Neuronal stem cell (in vitro differentiated cells): ENCODE measurements around the gene MTARC2.

Experiments used
- DNase-seq: peaks from one replicate; pipeline ENCODE4 v3.0.0-alpha.2; 2013; ENCODE audit warnings: low spot score
- H2AFZ ChIP-seq: one replicate; pipeline ENCODE4 v1.6.1; 2013; ENCODE audit warnings: mild to moderate bottlenecking, low read length, inconsistent platforms
- H2AK5ac ChIP-seq: 2 replicates; pipeline ENCODE4 v1.6.1; 2013; ENCODE audit warnings: low read depth, mild to moderate bottlenecking, inconsistent platforms, low read length, moderate library complexity, mixed read lengths
- H2BK120ac ChIP-seq: 2 replicates; pipeline ENCODE4 v1.6.1; 2013; ENCODE audit warnings: low read depth, mild to moderate bottlenecking, inconsistent platforms, low read length, moderate library complexity, mixed read lengths
- H2BK12ac ChIP-seq: one replicate; pipeline ENCODE4 v1.6.1; 2013; ENCODE audit warnings: low read length, inconsistent platforms
- H2BK15ac ChIP-seq: 2 replicates; pipeline ENCODE4 v1.6.1; 2013; ENCODE audit warnings: mild to moderate bottlenecking, low read length, inconsistent platforms, mixed read lengths
- H2BK5ac ChIP-seq: one replicate; pipeline ENCODE4 v1.6.1; 2013; ENCODE audit warnings: inconsistent platforms, mild to moderate bottlenecking, low read length, moderate library complexity
- H3K14ac ChIP-seq: one replicate; pipeline ENCODE4 v1.6.1; 2013; ENCODE audit warnings: low read length, inconsistent platforms
- H3K18ac ChIP-seq: 2 replicates; pipeline ENCODE4 v1.6.1; 2013; ENCODE audit warnings: low read length, inconsistent platforms
- H3K23ac ChIP-seq: 2 replicates; pipeline ENCODE4 v1.6.1; 2013; ENCODE audit warnings: low read depth, mild to moderate bottlenecking, mixed read lengths, low read length, inconsistent platforms; ENCODE audit not compliant: poor library complexity
- H3K27ac ChIP-seq: replicated peaks from 3 replicates; pipeline ENCODE4 v1.5.1; 2013; ENCODE audit warnings: low read length, inconsistent platforms
- H3K27me3 ChIP-seq, 3 experiments: 2 replicates each; pipeline ENCODE4 v1.6.1; 2013; ENCODE audit warnings: low read length in 3 of 3, mild to moderate bottlenecking in 2 of 3, inconsistent platforms in 1 of 3, low read depth in 1 of 3, mixed read lengths in 1 of 3, moderate library complexity in 1 of 3; ENCODE audit not compliant: control insufficient read depth in 3 of 3, insufficient read depth in 3 of 3
- H3K36me3 ChIP-seq, 2 donors: replicated peaks in 1 of 2; 2 replicates each; pipeline ENCODE4 v1.6.1; 2013; ENCODE audit warnings: low read length in 2 of 2; ENCODE audit not compliant: control insufficient read depth in 2 of 2, insufficient read depth in 2 of 2
- H3K4ac ChIP-seq: 2 replicates; pipeline ENCODE4 v1.6.1; 2013; ENCODE audit warnings: inconsistent platforms, mild to moderate bottlenecking, low read length, moderate library complexity
- H3K4me1 ChIP-seq, 2 donors: 1 replicate in 1 of 2; 2 replicates in 1 of 2; pipeline ENCODE4 v1.6.1; 2013; ENCODE audit warnings: low read length in 2 of 2, low read depth in 1 of 2; ENCODE audit not compliant: control insufficient read depth in 2 of 2, insufficient read depth in 1 of 2
- H3K4me2 ChIP-seq: one replicate; pipeline ENCODE4 v1.6.1; 2013; ENCODE audit warnings: mild to moderate bottlenecking, low read length, inconsistent platforms; ENCODE audit not compliant: insufficient read depth, poor library complexity, severe bottlenecking
- H3K4me3 ChIP-seq, 2 donors: 2 replicates each; pipeline ENCODE4 v1.5.1; 2013; ENCODE audit warnings: low read length in 2 of 2, mild to moderate bottlenecking in 2 of 2, inconsistent platforms in 1 of 2, moderate library complexity in 1 of 2
- H3K79me1 ChIP-seq: one replicate; pipeline ENCODE4 v1.6.1; 2013; ENCODE audit warnings: low read depth, mild to moderate bottlenecking, inconsistent platforms, low read length, moderate library complexity
- H3K9ac ChIP-seq: one replicate; pipeline ENCODE4 v1.6.1; 2013; ENCODE audit warnings: mild to moderate bottlenecking, low read depth, low read length, inconsistent platforms; ENCODE audit not compliant: poor library complexity
- H3K9me3 ChIP-seq, 2 donors: replicated peaks in 1 of 2; 2 replicates each; pipeline versions ENCODE3 to v1.6.1; 2013; ENCODE audit warnings: low read length in 2 of 2, mild to moderate bottlenecking in 2 of 2, inconsistent platforms in 1 of 2, low read depth in 1 of 2, mixed read lengths in 1 of 2, moderate library complexity in 1 of 2; ENCODE audit not compliant: control insufficient read depth in 2 of 2, insufficient read depth in 1 of 2
- H4K8ac ChIP-seq: one replicate; pipeline ENCODE4 v1.6.1; 2013; ENCODE audit warnings: low read depth, mild to moderate bottlenecking, inconsistent platforms, low read length, moderate library complexity
- H4K91ac ChIP-seq: one replicate; pipeline ENCODE4 v1.6.1; 2013; ENCODE audit warnings: low read length, low read depth, mild to moderate bottlenecking, inconsistent platforms; ENCODE audit not compliant: poor library complexity
- WGBS, 2 donors: extraction: QIAGEN DNeasy Blood & Tissue Kit; methylation state at CpG; one replicate each; pipeline ENCODE4 v1.1.7; 2013; ENCODE audit warnings: missing lambda C conversion rate in 2 of 2, mixed read lengths in 1 of 2; ENCODE audit not compliant: insufficient read length in 2 of 2, insufficient replicate concordance in 1 of 2; ENCODE audit errors: extremely low coverage in 2 of 2; 5-methylcytosine and 5-hydroxymethylcytosine counted together

The MTARC2 gene

DNA sequence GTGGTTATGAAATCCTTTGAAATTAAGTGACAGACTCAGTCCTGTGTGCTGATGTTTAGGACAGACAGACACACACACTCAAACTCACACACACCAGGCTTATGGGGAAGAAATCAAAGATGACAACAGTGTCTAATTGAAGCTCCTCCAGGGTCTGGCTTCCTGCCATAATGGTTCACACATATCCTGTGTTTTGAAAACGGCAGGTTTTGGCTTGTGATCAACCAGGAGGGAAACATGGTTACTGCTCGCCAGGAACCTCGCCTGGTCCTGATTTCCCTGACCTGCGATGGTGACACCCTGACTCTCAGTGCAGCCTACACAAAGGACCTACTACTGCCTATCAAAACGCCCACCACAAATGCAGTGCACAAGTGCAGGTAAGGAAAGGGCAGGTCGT is 43.2 kb downstream of the MTARC2 start:
- Histone ChIP-seq H3K4me3 (no peak overlapping the region), H2AFZ (no peak overlapping the region), H3K23ac (no peak overlapping the region), H3K4ac (no peak overlapping the region), H3K27me3 (no peaks in the 10 kb centered on the region), H2BK5ac (no peak overlapping the region), H3K9me3 (no peaks in the 10 kb centered on the region), H2AK5ac (no peak overlapping the region), H2BK120ac (no peak overlapping the region), H2BK12ac (no peak overlapping the region), H3K4me1 (peaks cover 2 to 4% of the 10 kb centered on the region in 2 donors), H3K79me1 (no peaks in the 10 kb centered on the region), H3K36me3 (no peaks in the 10 kb centered on the region), H4K91ac (no peak overlapping the region), H3K9ac (no peak overlapping the region), H2BK15ac (no peak overlapping the region), H3K14ac (no peak overlapping the region), H4K8ac (no peak overlapping the region), H3K27ac (no peak overlapping the region), H3K18ac (no peak overlapping the region), H3K4me2 (no peak overlapping the region)
- no CpG with 5 or more reads among the region's 6 CpGs for WGBS, 2 donors
- DNase-seq, result no peak

DNA sequence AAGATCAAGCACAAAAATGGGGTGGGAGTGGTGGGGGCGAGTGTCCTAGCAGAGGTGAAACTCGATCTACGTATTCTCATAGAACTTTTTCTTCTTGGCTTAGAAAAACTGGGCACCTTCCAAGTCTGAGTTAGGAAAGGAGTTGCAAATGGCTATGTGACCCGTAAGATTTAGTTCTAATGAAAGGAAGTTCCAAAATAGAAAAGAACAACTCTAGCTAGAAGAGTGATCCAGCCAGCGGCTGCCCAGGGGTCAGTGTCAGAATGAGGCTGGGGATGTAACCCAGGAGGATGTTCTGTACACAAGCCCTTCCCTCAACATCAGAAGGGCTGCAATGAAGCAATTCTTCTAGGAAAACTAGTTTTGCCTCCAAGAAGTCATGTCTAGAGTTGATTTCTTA is 43.8 kb downstream of the MTARC2 start:
- Histone ChIP-seq H3K18ac (no peak overlapping the region), H3K4me1 (peaks cover 0 to 3% of the 10 kb centered on the region in 2 donors), H2BK120ac (no peak overlapping the region), H3K36me3 (no peaks in the 10 kb centered on the region), H3K4ac (no peak overlapping the region), H3K14ac (no peak overlapping the region), H4K8ac (no peak overlapping the region), H3K23ac (no peak overlapping the region), H2BK15ac (no peak overlapping the region), H3K4me3 (no peak overlapping the region), H3K79me1 (no peaks in the 10 kb centered on the region), H3K27me3 (no peaks in the 10 kb centered on the region), H3K9ac (no peak overlapping the region), H3K9me3 (no peaks in the 10 kb centered on the region), H2BK5ac (no peak overlapping the region), H3K27ac (no peak overlapping the region), H2AK5ac (no peak overlapping the region), H2BK12ac (no peak overlapping the region), H4K91ac (no peak overlapping the region), H2AFZ (no peak overlapping the region), H3K4me2 (no peak overlapping the region)
- DNase-seq, result no peak
- no CpG with 5 or more reads among the region's 5 CpGs for WGBS, 2 donors

GRCh38 chr1:220796530-220796929 is 48.4 kb downstream of the MTARC2 start:
- Histone ChIP-seq H3K79me1 (no peaks in the 10 kb centered on the region), H3K36me3 (peaks cover 2 to 9% of the 10 kb centered on the region in 2 donors), H3K4me3 (no peak overlapping the region), H3K27ac (no peak overlapping the region), H3K4ac (no peak overlapping the region), H2AFZ (no peak overlapping the region), H3K9me3 (no peaks in the 10 kb centered on the region), H3K18ac (no peak overlapping the region), H3K4me2 (no peak overlapping the region), H4K8ac (no peak overlapping the region), H2BK15ac (no peak overlapping the region), H3K23ac (no peak overlapping the region), H2BK5ac (no peak overlapping the region), H2BK120ac (no peak overlapping the region), H2BK12ac (no peak overlapping the region), H3K9ac (no peak overlapping the region), H3K14ac (no peak overlapping the region), H3K27me3 (no peaks in the 10 kb centered on the region), H4K91ac (no peak overlapping the region), H3K4me1 (no peaks in the 10 kb centered on the region), H2AK5ac (no peak overlapping the region)
- DNase-seq, result no peak
- WGBS, 2 donors, result no CpG with 5 or more reads among the region's 10 CpGs

GRCh38 chr1:220797044-220797443 is 48.9 kb downstream of the MTARC2 start:
- H4K91ac ChIP-seq, result no peak overlapping the region
- no peaks in the 10 kb centered on the region for H3K9me3 ChIP-seq
- H4K8ac ChIP-seq, result no peak overlapping the region
- no peak overlapping the region for H2AFZ ChIP-seq
- no peak overlapping the region for H3K23ac ChIP-seq
- H3K27me3 ChIP-seq, result no peaks in the 10 kb centered on the region
- no peak overlapping the region for H3K14ac ChIP-seq
- H3K4ac ChIP-seq, result no peak overlapping the region
- no peak overlapping the region for H2BK12ac ChIP-seq
- no peak overlapping the region for H2BK15ac ChIP-seq
- H2BK5ac ChIP-seq, result no peak overlapping the region
- H3K4me1 ChIP-seq, result no peaks in the 10 kb centered on the region
- H3K27ac ChIP-seq, result no peak overlapping the region
- no peak overlapping the region for H2AK5ac ChIP-seq
- no peak overlapping the region for H3K4me3 ChIP-seq
- peaks cover 5 to 9% of the 10 kb centered on the region in 2 donors for H3K36me3 ChIP-seq
- no peak for DNase-seq
- no peak overlapping the region for H2BK120ac ChIP-seq
- H3K18ac ChIP-seq, result no peak overlapping the region
- H3K79me1 ChIP-seq, result no peaks in the 10 kb centered on the region
- H3K4me2 ChIP-seq, result no peak overlapping the region
- no peak overlapping the region for H3K9ac ChIP-seq
